IPS-18c (cell line): ENCODE measurements around the gene MAST2.

Source experiments
- H3K4me3 ChIP-seq: 2 replicates; pipeline ENCODE4 v1.7.0; 2013; ENCODE audit warnings: low read depth, mild to moderate bottlenecking, low read length, moderate library complexity; ENCODE audit not compliant: insufficient read depth
- H3K9me3 ChIP-seq: one replicate; pipeline ENCODE4 v1.6.1; 2013; ENCODE audit warnings: mild to moderate bottlenecking, low read length, moderate library complexity; ENCODE audit not compliant: control insufficient read depth, insufficient read depth

The MAST2 gene

DNA sequence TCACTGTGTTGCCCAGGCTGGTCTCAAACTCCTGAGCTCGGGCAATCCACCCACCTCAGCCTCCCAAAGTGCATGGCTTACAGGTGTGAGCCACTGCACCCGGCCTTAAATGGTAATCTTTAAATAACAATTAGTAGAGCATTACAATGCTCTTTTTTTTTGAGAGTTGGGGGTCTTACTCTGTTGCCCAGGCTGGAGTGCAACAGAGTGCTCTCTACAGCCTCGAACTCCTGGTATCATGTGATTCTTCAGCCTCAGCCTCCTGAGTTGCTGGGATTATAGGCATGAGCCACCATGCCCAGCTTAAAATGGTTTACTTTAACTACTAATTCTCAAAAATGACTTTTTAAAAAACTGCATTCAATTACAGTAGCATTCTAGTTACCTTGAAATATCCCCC is 276.8 kb downstream of the MAST2 start:
- no peaks in the 10 kb centered on the region for H3K9me3 ChIP-seq
- no peak overlapping the region for H3K4me3 ChIP-seq

DNA sequence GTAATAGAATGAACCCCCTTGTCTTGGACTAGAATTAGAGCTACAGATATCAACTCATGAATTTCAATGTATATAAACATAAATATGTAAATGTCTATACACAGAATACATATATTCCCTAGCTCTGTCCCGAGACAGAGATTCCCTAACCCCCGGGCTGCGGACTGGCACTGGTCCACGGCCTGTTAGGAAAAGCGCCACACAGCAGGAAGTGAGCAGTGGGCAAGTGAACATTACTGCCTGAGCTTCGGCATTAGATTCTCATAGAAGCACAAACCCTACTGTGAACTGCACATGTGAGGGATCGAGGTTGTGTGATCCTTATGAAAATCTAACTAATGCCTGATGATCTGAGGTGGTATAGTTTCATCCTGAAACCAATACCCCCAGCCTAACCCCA is 277.8 kb downstream of the MAST2 start:
- H3K9me3 ChIP-seq: no peaks in the 10 kb centered on the region
- H3K4me3 ChIP-seq: no peak overlapping the region

DNA sequence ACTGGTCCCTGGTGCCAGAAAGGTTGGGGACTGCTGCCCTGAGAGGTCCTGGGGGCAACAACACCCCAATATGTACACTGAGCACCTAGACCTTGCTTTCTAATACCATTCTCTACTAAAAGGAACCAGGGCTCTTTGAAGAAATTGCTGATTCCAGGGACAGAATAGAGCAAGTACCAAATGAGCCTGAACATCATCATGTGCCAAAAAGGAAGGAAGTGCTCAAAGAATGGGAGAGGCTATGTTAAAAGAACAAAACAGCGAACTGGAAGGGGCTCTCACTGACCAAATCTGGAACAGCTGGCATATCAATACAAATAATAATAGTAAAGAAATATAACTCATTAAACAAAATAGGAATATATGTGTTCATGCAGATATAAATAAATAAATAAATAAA is 278.2 kb downstream of the MAST2 start:
- H3K9me3 ChIP-seq: no peaks in the 10 kb centered on the region
- no peak overlapping the region for H3K4me3 ChIP-seq

DNA sequence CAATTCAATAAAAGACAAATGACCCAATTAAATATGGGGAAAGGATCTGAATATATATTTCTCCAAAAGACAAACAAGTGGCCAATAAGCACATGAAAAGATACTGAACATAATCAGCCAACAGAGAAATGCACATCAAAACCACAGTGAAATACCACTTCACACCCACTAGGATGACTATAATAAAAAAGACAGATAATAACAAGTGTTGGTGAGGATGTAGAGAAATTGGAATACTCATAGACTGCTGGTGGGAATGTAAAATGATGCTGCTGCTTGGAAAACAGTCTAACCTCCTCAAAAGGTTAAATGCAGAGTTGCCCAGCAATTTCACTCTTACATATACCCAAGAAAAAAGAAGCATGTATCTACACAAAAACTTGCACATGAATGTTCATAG is 280.2 kb downstream of the MAST2 start:
- H3K4me3 ChIP-seq: no peak overlapping the region
- H3K9me3 ChIP-seq: no peaks in the 10 kb centered on the region

DNA sequence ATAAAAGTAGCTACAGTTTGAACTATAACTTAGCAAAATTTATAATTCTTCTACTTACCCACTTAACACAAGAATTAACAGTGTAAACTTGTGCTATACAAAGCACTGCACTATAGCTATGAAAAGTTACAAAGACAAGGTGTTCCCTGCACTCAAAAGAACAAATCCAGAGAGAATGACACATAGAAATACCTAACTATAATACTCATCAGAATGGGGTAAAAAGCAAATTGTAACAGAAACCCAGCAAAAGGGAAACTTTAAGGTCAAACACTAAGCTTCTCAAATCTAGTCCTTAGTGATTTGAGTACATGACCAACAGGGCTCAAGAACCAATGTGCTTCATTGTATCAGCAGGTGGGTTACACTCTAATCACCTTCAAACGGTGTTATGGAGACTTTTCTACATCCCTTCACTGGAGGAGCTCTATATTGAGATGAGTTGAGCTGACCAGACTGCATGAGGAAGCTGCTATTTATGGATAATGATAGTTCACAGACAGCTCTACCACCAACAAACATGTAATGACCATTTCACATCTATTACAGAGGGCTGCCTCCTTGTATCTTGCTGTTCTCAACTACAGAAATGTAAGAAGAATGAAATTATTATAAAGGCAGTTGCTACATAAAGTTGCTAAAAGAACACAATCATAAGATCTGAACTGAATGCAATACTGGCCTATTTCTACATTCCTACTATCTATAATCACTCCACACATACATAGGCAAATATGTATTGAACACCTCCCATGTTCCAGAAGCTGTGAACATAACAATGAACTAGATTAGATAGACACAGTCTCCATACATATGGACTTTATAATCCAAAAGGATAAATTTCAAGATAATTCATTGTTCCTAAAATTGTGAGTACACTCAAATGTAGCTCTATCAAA is 281.4 kb downstream of the MAST2 start:
- Histone ChIP-seq H3K4me3 (no peak overlapping the region), H3K9me3 (no peaks in the 10 kb centered on the region)
